GM10847 (cell line): Measurements from ENCODE around the gene CARD19.

Experiments
- POLR2A ChIP-seq: IDR thresholded peaks from 2 replicates; pipeline ENCODE4 v1.6.1; 2011; ENCODE audit not compliant: insufficient read length; ENCODE audit errors: extremely low read depth

The CARD19 gene

GRCh38 chr9:93091453-93092081, 4.5 kb upstream of the CARD19 start:
- TF ChIP-seq POLR2A: no peak

DNA sequence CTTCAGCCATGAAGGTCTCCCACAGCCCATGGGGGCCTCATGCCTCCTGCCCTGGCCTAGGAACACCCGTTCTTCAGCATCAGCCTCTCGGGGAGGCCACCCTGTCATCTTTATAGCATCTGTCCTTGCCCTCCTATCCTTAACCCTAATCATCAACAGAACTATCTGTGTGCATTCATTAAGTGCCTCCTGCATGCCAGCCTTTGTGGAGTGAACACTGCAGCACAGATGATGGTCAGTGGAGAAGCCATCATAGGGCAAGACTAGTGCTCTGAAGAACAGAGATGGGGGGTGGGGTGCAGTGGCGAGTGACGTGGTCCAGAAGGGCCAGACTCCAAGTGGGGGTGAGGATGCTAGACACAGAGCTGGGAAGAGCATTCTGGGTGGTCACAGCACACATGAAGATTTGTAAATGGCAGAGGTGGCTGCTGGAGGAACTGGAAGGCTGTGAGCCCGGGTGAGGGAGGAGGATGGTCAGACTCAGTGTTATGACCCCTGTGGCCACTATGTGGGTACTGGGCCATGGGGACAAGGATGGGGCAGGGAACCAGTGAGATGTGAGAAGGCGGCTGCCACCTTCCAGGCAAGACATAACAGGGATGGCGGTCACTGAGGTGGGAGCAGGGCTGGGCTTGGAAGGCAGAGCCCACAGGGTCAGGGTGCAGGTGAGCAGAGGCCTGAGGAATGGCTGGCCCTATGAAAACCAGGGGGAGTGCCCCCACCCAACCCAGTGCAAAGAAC, 3.6 kb upstream of the CARD19 start:
- TF ChIP-seq POLR2A: no peak

DNA sequence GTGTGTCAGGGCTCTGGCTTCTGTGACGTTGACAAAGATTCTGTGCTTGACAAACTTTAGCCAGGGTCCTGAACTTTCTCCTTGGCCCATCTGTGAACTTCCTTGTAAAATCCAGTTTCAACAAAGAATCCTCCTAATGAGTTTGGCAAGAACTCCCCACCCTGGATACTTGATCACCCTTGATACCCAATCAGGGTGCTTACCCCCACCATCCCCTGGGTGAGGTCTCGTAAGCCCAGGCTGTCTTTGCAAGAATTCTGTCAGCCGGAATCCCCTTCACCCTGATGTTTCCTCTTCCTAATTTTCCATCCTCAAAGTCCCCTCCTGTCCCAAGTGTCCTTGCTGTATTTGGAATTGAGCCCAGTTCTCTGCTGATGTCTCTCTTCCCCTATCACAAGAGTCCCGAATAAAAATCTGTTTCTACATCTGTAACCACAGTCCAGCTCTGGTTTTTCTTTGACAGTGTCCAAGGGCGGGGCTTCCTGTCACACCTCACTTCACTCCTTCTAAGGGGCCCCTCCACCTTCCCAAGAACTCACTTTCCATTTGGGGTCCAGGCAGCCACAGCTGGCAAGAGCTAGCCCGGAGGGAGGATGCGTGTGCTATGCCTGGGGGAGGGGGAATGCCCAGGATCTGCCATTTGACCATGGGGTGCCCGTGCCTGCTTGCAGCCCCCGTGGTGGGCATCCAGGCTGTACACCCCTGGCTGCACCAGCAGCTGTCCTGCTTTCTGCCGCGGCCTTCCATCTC, 2.7 kb upstream of the CARD19 start:
- no peak for TF ChIP-seq POLR2A

DNA sequence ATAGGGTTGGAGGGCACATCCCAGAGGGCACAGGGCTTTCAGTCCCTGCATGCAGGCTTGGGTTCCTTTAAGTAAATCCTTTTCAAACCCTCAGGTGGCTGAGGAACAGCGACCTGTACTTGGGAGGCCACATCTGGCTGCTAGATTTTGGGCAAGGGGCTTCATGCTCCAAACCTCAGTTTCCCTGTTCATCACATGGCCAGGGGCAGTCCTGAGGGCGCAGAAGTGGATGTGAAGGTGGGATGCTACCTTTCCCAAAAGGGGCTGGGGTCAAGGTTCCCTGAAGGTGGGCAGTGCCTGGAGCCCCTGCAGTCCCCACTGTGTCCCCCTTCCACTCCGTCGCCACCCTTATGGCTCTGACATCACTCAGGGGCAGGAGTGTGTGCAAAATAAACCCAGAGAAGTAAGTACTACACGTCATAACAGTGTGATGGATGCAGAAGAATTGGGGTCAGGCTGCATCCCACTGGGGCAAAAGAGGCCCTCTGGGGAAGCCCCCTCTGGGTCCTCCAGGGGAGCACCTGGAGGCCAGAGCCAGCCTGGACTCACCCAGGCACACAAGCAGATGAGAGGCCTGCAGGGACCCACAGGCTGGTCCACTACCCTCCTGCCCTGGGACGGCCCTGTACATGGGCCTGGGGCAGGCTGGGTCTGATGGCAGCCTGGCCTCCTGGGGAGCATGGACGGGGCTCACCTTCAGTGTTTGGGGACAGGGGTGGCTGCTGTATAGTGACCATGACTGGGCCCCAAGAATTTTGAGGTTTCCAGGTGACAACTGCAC, 1.9 kb upstream of the CARD19 start:
- TF ChIP-seq POLR2A: no peak

GRCh38 chr9:93094658-93095204, 1.3 kb upstream of the CARD19 start:
- TF ChIP-seq POLR2A: no peak

DNA sequence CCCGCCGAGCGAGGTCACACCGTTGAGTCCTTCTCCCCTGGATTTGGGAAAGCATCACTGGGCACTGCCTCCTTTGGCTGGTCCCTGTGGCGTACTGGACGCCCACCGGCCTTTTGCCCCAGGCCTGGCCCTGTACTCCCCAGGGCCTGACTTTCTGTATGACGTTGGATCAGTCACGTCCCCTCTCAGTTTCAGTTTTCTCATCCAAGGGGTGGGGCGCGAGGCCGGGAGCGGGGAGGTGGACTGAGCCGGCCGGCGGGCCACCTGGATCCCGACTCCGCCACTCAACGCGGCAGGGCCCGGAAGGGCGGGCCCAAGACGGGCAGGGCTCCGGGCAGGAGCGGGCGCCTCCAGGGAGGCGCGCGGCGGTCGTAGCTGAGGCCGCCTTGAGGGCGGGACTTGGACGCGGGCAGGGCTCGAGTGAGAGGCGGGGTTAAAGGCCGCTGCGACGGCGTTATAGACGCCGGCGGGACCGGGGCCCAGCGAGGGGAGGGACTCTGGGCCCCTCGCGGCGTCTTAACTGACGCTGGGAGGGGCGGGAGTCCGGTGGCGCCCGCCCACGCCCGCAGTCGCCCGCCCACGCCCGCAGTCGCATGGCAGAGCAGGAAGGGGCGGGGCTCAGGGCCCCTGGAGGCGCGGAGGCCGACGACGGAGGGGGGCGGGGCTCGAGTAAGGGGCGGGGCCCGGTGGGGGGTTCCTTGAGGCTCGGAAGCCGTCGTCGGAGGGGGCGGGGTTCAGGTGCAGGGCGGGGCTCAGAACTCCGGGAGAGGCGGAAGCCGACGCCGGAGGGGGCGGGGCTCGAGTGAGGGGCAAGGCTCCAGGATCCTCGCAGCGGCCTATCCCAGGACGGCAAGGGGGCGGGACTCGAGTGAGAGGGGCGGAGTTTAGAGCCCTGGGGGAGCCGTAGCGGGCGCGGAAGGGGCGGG, 549 bp upstream of the CARD19 start:
- peak; percentile 68 for TF ChIP-seq POLR2A

DNA sequence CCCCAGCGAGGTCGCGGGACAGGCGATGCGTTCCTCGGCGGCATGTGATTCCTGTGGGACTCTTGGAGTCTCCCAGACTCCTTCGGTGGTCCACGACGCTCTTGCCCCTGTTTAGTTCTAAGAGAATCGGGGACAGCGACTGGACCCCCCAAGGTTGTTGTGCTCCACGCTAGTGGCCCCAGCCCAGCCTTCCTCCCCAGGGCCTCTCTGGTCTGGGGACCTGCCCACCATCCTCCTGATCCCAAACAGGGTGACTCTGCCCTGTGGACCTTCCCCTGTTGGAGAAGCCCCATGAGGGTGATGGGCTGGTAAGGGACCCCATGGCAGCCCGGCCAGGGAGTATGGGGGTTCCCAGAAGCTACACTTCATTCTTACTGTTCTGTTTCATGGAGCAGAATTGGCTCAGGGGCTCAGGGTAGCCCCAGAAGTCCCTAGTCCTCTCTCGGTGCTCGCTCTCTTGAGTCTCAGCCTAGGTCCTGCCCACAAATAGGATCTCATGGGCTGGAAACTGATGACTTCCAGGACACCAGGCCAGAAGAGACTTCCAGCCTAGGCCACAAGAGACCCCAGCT, 880 bp downstream of the CARD19 start:
- TF ChIP-seq POLR2A: no peak

- no peak for TF ChIP-seq POLR2A
Measured at GRCh38 chr9:93097511-93098201, 1.6 kb downstream of the CARD19 start.

DNA sequence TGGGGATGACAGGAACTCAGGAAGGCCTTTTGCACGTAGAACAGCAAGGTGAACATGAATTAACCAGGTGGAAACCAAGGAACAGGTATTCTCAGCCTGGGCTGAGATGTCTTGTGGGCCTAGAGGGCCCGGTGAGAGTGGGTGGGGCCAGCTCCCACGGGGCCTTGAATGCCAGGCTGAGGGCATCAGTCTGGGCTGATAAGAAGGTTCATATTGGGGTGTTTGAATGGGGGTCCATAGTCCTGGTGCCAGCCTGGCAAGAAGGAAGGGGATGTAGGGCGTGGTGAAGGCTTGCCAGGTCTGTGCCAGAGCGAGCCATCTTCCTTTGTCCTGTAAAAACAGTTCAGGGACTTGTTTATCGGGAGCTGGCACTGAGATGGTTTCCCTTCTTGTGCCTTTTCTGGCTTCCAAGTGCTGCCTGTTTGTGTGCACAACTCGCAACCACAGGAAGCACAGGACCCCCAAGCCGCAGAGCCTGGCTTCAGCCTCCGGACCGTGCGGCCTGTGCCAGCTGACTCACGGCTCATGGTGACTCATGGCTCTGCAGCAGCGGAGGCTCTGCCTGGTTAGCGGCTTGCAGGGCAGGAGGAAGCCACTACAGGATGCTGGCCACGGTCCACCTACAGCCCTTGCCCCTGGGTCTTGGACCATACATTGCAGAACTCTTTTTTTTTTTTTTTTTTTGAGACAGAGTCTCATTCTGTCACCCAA, 2.4 kb downstream of the CARD19 start:
- TF ChIP-seq POLR2A: no peak

DNA sequence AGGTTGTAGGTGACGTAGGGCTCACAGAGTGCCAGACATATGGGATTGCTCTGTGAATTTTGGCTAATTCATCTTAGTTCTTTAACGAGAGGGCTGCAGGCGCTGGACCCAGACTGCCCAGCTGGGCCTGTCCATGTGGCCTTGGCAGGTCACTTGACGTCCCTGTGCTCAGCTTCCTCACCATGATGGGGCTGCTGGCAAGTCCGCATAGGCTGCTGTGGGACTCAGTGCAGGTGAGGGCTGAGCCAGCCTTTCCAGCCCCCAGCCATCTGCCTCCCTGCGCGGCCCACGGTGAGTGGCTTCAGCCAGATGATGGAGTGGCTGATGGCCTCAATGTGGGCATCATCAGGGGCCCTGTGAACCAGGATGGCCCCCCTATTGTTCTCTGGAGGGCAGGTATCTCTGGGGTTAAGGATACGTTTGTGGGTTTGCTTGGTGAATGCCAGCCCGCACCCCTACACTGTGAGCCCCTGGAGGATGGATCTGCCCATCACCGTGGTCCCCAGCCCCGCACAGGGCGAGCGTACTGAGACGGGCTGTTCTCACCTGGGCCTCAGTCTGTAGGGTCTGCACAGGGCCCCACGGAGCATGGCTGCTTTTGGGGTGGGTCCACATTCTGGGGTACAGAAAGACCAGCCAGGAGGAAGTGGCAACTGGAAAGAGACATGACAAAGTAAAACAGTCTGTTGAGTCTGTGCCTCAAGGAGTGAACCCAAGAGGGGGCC, 3.7 kb downstream of the CARD19 start:
- TF ChIP-seq POLR2A: no peak

DNA sequence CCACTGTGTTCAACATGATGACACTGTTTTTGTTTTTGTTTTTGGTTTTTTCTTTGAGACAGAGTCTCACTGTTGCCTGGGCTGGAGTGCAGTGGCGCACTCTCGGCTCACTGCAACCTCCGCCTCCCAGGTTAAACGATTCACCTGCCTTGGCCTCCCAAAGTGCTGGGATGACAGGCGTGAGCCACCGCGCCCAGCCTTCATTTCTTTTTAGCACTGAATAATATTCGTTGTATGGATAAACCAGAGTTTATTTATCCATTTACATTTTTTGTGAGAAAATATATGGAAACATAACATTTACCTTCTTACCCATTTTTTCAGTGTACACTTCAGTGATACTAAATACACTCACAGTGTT, 4.2 kb downstream of the CARD19 start:
- no peak for TF ChIP-seq POLR2A

DNA sequence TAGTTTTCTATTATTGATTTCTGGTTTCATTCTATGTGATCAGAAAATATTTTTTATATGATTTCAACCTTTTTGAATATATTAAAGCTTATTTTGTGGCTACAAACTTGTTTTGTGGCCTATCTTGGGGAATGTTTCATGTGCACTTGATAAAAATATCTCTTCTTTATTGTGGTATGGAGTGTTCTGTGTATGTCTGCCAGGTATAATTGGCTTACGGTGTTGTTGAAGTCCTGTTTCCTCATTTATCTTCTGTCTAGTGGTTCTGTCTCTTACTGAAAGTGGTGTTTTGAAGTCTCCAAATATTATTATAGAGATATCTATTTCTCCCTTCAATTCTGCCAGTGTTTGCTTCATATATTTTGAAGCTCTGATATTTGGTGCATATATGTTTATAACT, 9.6 kb downstream of the CARD19 start:
- TF ChIP-seq POLR2A: no peak
